ENCODE data around the gene RGS9. TPM values are rescaled to one million over a fixed set of nuclear protein-coding genes. Genes with fewer than 3 reads are reported as not detected.

The RGS9 gene
- total RNA-seq, 1 donor from 2014 or later: 6.5 TPM

GRCh38 chr17:65222214-65222738 is 85.1 kb downstream of the RGS9 start:
- no peak for DNase-seq (ENCODE audit: extremely low spot score, unreplicated experiment)
- Mint-ChIP-seq H3K4me1 (ENCODE audit: unreplicated experiment) (no peaks in the 10 kb centered on the region), H3K36me3 (ENCODE audit: unreplicated experiment) (no peaks in the 10 kb centered on the region), H3K9me3 (ENCODE audit: unreplicated experiment) (no peaks in the 10 kb centered on the region), H3K4me3 (ENCODE audit: unreplicated experiment) (no peak overlapping the region), H3K27ac (ENCODE audit: unreplicated experiment) (no peak overlapping the region), H3K27me3 (ENCODE audit: unreplicated experiment) (no peaks in the 10 kb centered on the region)
- no peak for TF ChIP-seq CTCF (IDR thresholded peaks at IDR 0.05)

- no peaks in the 10 kb centered on the region for H3K4me1 Mint-ChIP-seq (ENCODE audit: unreplicated experiment)
- no peak overlapping the region for H3K27ac Mint-ChIP-seq (ENCODE audit: unreplicated experiment)
- H3K36me3 Mint-ChIP-seq (ENCODE audit: unreplicated experiment): no peaks in the 10 kb centered on the region
- H3K4me3 Mint-ChIP-seq (ENCODE audit: unreplicated experiment): no peak overlapping the region
- TF ChIP-seq CTCF (IDR thresholded peaks at IDR 0.05): no peak
- DNase-seq (ENCODE audit: extremely low spot score, unreplicated experiment): no peak
- H3K9me3 Mint-ChIP-seq (ENCODE audit: unreplicated experiment): no peaks in the 10 kb centered on the region
- no peaks in the 10 kb centered on the region for H3K27me3 Mint-ChIP-seq (ENCODE audit: unreplicated experiment)
Observed at GRCh38 chr17:65225061-65225460, 87.9 kb downstream of the RGS9 start.

GRCh38 chr17:65226227-65226626 is 89.1 kb downstream of the RGS9 start:
- Mint-ChIP-seq H3K27ac (ENCODE audit: unreplicated experiment) (no peak overlapping the region), H3K27me3 (ENCODE audit: unreplicated experiment) (no peaks in the 10 kb centered on the region), H3K9me3 (ENCODE audit: unreplicated experiment) (no peaks in the 10 kb centered on the region), H3K4me1 (ENCODE audit: unreplicated experiment) (no peaks in the 10 kb centered on the region), H3K4me3 (ENCODE audit: unreplicated experiment) (no peak overlapping the region), H3K36me3 (ENCODE audit: unreplicated experiment) (no peaks in the 10 kb centered on the region)
- no peak for TF ChIP-seq CTCF (IDR thresholded peaks at IDR 0.05)
- no peak for DNase-seq (ENCODE audit: extremely low spot score, unreplicated experiment)

GRCh38 chr17:65227637-65228036 is 90.5 kb downstream of the RGS9 start:
- Mint-ChIP-seq H3K4me1 (ENCODE audit: unreplicated experiment) (peaks cover 4% of the 10 kb centered on the region), H3K9me3 (ENCODE audit: unreplicated experiment) (no peaks in the 10 kb centered on the region), H3K27ac (ENCODE audit: unreplicated experiment) (no peak overlapping the region), H3K27me3 (ENCODE audit: unreplicated experiment) (no peaks in the 10 kb centered on the region), H3K4me3 (ENCODE audit: unreplicated experiment) (no peak overlapping the region), H3K36me3 (ENCODE audit: unreplicated experiment) (no peaks in the 10 kb centered on the region)
- DNase-seq (ENCODE audit: extremely low spot score, unreplicated experiment): no peak
- TF ChIP-seq CTCF (IDR thresholded peaks at IDR 0.05): no peak

GRCh38 chr17:65228287-65228686 is 91.1 kb downstream of the RGS9 start:
- no peaks in the 10 kb centered on the region for H3K36me3 Mint-ChIP-seq (ENCODE audit: unreplicated experiment)
- DNase-seq (ENCODE audit: extremely low spot score, unreplicated experiment): no peak
- no peak overlapping the region for H3K4me3 Mint-ChIP-seq (ENCODE audit: unreplicated experiment)
- TF ChIP-seq CTCF (IDR thresholded peaks at IDR 0.05): no peak
- H3K27me3 Mint-ChIP-seq (ENCODE audit: unreplicated experiment): no peaks in the 10 kb centered on the region
- peaks cover 4% of the 10 kb centered on the region for H3K4me1 Mint-ChIP-seq (ENCODE audit: unreplicated experiment)
- no peak overlapping the region for H3K27ac Mint-ChIP-seq (ENCODE audit: unreplicated experiment)
- H3K9me3 Mint-ChIP-seq (ENCODE audit: unreplicated experiment): no peaks in the 10 kb centered on the region

Measured in osteocyte (in vitro differentiated cells).